PC-3 (cell line): ENCODE measurements around the gene PARN.

Experiments used
- CTCF ChIP-seq: fragments of 300-600 bp; sonication (generic); conservative IDR thresholded peaks from 2 replicates; pipeline ENCODE4 v1.5.1; 2017; ENCODE audit warnings: antibody characterized with exemption, low read depth, mild to moderate bottlenecking, low read length
- EZH2 ChIP-seq: fragments of 300-600 bp; sonication (generic); IDR thresholded peaks from one replicate; pipeline ENCODE4 v1.6.1; 2017; ENCODE audit warnings: antibody characterized with exemption, mild to moderate bottlenecking, low read length; ENCODE audit not compliant: unreplicated experiment
- EZH2phosphoT487 ChIP-seq: fragments of 300-600 bp; sonication (generic); IDR thresholded peaks from 2 replicates; pipeline ENCODE4 v1.6.1; 2018; ENCODE audit warnings: mild to moderate bottlenecking, antibody characterized with exemption, low read length, borderline replicate concordance

DNA sequence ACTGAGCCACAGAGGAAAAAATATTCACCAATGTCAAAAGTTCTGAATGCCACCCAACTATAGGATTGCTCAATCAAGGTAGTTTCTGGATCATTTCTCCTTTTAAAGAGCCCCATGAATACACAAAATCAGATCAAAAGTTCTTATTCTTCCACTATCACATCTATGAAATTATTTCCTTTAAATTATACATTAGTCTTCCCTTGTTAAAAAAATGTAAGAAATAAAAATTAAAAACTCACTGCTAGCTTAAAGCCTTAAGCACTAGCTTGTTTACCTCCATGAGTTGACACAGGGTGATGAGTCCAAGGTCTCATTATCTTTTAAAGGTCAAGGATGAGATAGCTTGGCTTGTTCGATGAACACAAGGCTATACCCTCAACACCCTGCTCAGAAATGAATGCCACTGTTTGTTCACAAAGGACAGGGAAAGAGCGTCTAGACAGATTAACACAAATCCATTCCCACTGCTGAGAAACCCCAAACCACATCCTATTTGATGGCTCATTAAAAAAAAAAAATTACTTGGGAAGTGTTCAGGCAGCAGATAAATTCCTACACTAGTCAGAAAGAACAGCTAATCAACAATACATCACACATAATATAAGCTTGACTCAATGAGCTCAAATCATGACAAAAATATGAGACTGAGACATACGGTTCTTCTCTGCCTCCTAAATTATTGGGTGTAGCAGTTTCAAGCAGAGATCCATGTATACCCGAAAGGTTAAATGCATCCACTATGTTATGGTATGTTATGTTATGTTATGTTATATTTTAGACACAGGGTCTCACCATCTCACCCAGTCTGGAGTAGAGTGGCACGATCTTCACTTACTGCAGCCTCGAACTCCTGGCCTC lies 118.9 kb downstream of the PARN start:
- TF ChIP-seq EZH2phosphoT487, result no peak
- TF ChIP-seq CTCF, result no peak
- no peak for TF ChIP-seq EZH2
